T-helper 1 cell treated with Interleukin-12 subunit alpha and Interleukin-12 subunit beta and Interleukin-4 antibody, amounts not matched to agents 30 ng/mL and 1 ng/mL, for 36 hours (primary cell): ENCODE results near the gene OPCML. TPM values are rescaled to one million over a fixed set of nuclear protein-coding genes. Genes with fewer than 3 reads are reported as not detected.

Experiments used
- intact Hi-C: fragments of 100-400 bp; cut with micrococcal nuclease; formaldehyde crosslinking; loops from one replicate; pipeline ENCODE4 v1.15.1; 2024
- total RNA-seq: library from RNA; stranded (reverse); gene quantifications from 2 replicates; pipeline ENCODE4 v1.2.3, GENCODE V29; 2022

The OPCML gene
- total RNA-seq, 1 donor from 2014 or later, result 0.02 TPM

DNA sequence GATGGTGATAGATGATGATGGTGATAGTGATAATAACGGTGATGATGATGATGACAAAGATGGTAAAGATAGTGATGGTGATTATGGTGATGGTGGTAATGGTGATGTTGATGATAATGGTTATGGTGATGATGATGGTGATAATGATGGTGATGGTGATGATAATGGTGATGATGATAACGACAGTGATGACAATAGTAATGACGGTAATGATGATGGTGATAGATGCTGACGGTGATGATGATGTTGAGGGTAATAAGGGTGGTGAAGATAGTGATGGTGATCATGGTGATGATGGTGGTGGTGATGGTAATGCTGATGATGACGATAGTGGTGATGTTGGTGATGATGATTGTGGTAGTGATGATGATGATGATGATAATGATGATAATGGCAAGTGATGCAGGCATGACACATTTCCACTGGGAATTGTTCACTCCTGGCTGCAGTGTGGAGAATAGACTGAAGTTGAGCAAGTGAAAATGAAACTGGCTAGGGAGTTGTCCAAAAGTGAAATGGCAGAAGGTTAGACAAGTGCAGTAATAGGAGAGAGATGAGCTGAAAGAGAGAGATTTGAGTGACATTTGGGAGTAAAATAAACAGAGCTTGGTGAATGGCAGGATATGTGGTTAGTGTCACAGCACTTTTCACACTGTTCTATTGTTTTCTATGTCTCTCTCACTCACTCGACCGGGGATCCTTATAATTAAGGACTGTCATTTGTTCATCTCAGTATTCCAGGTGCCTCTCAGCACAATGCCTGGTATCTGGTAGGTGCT lies 992.5 kb downstream of the OPCML start:
- intact Hi-C loops, result no loop called here

- intact Hi-C loops, result no loop called here
Observed at GRCh38 chr11:132538642-132539041, 993.7 kb downstream of the OPCML start.

- intact Hi-C loops, result no loop called here
Observed at GRCh38 chr11:132535830-132536229, 996.5 kb downstream of the OPCML start.

- intact Hi-C loops, result no loop called here
Observed at GRCh38 chr11:132531921-132532320, 1000.4 kb downstream of the OPCML start.

- intact Hi-C loops, result no loop called here
Observed at GRCh38 chr11:132528181-132528580, 1004.1 kb downstream of the OPCML start.

DNA sequence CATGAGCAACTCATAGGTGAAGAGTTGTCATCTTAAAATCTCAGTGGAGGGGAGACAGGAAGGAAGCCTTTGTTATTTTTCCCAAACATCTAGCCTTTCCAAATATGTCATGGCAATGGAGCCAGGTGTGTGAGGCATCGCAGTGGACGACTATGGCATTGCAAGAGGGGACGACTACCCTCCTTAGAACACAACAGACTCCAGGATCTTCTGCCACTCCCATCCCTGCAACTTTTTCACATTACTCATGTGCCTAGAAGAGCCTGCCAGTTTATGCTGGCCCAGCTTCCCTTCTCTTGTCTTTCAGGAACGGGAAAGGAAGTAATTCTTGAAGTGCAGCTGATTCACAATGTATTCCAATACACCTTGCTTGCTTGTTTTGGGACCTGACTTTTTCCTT lies 1008.4 kb downstream of the OPCML start:
- intact Hi-C loops, result no loop called here

DNA sequence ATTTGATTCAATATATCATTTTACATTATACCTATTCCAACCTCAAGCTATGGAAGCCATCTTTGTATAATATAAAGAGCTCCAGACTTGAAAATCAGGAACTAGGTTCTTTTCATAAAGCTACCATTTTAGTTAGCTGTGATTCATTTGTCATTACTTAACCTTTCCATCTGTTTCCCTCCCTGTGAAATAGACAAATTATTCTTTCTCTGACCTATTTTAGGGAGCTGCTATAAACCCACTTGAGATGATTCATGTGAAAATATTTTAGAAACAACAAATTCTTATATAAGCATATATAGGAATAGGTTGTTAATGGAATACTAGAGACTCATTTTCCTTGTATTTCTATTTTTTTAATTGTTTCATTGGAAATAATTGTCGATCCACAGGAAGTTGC lies 1012.1 kb downstream of the OPCML start:
- intact Hi-C loops, result no loop called here

DNA sequence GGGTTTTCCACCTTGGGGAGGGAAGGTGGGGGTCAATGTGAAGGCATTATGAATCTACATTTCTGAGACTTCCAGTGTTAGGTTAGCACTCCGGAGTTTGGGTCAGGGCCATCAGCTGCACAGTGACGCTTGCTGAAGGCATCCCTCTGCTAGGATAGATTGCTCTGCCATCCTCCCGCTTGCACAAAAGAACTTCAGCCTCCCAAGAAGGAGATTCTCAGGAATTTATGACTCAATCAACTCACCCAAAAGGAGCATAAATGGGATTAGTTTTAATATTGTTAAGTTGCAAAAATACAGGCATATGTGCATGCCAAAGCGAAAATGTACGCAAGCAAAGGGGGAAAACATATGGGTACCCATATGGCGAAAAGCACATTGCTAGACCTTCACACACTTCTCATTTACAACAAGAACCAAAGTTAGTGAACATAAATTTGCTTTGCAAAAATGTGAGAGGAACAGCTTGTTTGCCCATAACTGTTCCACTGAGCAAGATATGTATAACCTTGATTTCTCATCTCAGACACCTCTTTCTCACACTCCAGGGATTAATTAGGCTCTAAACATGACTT lies 1013.0 kb downstream of the OPCML start:
- intact Hi-C loops, result no loop called here

DNA sequence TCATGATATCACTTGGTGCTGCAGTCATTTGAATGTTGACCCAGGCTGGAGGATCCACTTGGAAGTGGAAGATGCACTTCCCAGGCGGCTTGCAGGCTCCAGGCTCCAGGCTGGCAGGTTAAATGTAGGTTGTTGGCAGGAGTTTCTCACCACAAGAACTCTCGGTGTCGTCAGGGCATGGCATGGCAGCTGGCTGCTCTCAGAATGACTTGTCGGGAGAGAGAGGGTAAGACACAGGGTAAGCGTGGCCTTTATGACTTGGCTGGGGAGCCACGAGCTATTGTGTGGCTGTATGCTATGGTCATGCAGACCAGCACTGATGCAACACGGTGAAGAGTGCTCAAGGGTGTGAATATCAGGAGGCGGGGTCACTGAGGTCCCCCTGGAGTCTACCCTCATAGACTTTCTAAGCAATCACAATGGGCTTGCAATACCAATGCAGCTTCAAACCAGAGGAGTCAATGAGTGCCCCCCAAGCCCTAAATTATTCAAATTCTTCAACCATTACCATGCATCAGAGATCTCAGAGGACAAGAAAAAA lies 1027.7 kb downstream of the OPCML start:
- intact Hi-C loops, result no loop called here

DNA sequence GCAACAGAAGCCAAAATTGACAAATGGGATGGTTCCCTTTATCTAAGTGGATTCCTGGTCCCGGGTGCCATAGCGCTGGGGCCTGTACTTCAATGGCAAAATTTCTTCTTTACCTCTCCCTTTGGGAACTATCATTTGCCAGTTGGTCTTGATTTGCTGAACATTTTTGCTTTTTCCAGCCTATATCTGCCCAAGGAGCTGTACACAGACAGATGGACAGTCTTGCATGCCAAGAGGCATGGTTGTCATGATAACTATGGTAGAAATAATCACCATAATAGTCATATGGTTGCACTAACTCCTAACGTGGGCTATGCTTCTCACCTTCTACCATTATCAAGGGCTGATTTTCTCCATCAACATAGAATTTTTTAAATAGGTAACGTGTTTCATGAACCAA lies 1030.9 kb downstream of the OPCML start:
- intact Hi-C loops, result no loop called here

DNA sequence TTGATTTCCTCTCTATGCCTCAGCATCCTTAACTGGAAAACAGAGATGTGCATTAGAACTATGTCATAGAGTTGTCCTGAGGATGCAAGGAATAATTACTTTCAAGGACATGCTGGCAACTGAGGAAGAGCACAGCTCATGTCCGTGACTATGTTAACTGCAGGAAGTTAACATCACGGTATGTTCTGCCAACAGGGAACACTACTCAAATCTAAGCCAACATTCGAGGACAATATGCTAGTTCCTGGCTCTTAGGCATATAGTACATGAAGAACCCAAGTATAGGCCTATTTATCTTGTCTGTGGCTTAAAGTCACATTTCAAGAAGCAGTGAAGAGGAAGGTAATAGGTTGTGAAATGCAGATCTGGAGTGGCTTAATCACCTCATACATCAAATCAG lies 1032.6 kb downstream of the OPCML start:
- intact Hi-C loops, result no loop called here

DNA sequence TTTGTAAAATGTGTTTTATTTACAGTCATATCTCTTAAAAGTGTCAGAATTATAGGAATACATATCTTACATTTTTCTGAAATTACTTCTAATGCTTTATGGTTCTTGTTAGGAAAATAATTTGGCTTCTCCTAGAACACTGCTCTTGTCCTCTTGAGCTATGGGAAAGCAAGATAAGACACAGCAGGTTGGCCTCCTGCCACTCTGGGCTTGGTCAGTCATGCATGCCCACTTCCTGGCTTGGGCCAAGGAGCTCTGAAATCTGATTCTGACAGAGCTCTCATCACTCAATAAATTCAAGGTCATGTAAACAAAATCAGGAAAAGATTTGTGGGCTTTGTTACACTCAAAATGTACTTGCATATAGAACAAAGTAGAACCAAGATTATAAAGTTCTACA lies 1036.0 kb downstream of the OPCML start:
- intact Hi-C loops, result no loop called here

DNA sequence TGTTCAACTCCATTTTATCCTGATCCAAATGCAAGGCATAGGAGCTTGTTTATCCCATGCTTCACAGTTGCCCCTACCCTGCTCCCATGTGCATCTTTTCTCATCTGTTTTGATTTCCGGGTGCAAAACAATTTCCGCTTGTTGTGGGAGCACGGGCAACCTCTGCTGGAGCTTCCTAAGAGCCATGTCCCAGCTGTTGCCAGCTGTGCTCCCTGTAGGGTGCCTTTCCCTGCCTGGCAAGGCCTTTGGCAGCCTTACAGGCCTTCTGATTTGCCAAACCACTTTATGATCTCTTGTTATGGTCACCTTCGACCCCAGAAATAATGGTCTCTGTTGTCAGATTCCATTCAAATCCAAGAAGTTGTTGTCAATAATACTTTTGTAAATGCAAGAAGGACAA lies 1038.5 kb downstream of the OPCML start:
- intact Hi-C loops, result no loop called here

- intact Hi-C loops, result no loop called here
Observed at GRCh38 chr11:132490978-132491377, 1041.3 kb downstream of the OPCML start.

- intact Hi-C loops, result no loop called here
Observed at GRCh38 chr11:132486060-132486459, 1046.2 kb downstream of the OPCML start.

DNA sequence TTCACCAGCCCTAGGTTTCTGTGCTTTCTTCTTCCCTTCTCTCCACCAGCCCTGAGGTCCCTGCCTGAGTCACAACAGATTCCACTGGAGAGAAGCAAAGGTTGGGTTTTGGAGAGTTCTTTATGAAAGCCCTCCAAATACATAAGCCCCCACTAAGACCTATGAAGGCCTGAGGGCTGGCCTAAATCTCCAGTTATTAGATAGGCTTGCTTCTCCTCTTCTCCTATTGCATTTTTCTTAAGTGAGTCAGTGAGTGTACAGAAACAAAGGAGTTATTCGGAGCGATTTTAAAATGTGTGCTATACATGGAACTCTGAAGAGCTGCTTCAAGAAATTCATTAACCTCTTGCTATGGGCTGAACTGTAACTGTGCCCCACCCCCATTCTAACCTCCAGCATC lies 1057.3 kb downstream of the OPCML start:
- intact Hi-C loops, result no loop called here

DNA sequence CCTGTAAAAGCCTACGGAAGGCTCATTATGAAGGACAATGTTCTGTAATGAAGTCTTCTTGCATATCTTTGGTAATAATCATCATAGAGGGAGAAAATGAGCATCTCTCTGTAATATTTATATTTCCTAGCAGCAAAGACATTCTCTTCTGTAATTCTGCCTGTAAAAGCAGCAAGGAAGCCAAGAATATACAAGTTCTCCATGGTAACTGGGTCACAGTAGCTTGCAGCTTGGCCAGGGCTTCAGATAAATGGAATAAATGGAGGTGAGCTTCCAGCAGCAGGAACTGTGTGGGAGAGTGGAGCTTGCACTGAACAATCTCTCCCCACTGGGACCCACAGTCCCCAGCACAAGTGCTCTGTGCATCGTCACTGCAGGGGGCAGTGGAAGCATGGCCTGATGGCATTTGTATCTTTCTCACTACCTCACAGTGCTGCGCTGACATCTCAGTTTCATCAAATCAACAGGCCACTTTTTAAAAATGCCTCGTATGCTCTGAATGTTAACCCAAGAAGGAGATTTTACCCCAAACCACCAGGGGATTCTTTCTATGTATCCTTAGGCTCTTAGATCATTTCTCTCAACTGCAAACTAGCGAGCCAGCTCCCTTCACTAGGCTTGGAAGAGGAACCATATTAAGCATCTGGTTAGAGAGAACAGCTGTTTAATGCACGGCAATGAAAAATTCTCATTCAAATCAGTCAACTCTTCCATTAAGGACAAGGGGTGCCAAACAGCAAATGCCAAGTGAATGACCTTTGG lies 1059.7 kb downstream of the OPCML start:
- intact Hi-C loops, result no loop called here

GRCh38 chr11:132471466-132471865 lies 1060.8 kb downstream of the OPCML start:
- intact Hi-C loops, result no loop called here

GRCh38 chr11:132466983-132467382 lies 1065.3 kb downstream of the OPCML start:
- intact Hi-C loops, result no loop called here

DNA sequence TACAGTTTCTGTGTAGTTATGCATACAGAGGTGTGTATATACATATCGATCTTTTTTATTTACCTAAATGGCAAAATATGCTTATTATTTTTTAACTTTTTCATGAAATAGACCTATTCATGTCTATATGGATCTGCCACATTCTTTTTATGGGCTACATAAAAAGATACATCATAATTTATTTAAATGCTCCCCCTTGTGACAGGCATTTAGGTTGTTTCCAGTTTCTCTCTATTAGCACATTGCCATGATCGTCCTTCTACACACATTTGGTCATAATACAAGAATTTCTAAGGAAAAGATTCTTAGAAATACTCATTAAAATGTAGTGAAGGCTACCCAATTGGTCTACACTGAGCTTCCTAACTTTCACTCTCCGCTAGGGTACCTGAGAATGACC lies 1067.4 kb downstream of the OPCML start:
- intact Hi-C loops, result no loop called here

- intact Hi-C loops, result no loop called here
Observed at GRCh38 chr11:132464003-132464342, 1068.3 kb downstream of the OPCML start.

GRCh38 chr11:132463295-132464002 lies 1068.9 kb downstream of the OPCML start:
- intact Hi-C loops, result no loop called here
